HepG2 (cell line): ENCODE measurements around the gene MEIG1. TPM values are rescaled to one million over a fixed set of nuclear protein-coding genes. Genes with fewer than 3 reads are reported as not detected.
A peak's percentile ranks its signal among the peaks of the same experiment; 100 is the strongest.

Experiments
- AKNA ChIP-seq: sonication (generic); formaldehyde crosslinking; IDR thresholded peaks from 2 replicates; pipeline ENCODE4 v1.4.0; 2020; ENCODE audit warnings: missing genetic modification reagents, borderline replicate concordance
- KDM5A ChIP-seq: fragments of 200-600 bp; sonication (generic); IDR thresholded peaks from 2 replicates; pipeline ENCODE4 v1.7.0; 2018; ENCODE audit warnings: antibody characterized with exemption, mild to moderate bottlenecking, low read length, borderline replicate concordance
- MED1 ChIP-seq: sonication (generic); formaldehyde crosslinking; IDR thresholded peaks from 2 replicates; pipeline ENCODE4 v1.4.0; 2020; ENCODE audit warnings: missing genetic modification reagents
- MTF1 ChIP-seq: sonication (generic); formaldehyde crosslinking; IDR thresholded peaks from 2 replicates; pipeline ENCODE4 v1.5.0; 2020; ENCODE audit warnings: missing genetic modification reagents
- NFE2L1 ChIP-seq: sonication (generic); formaldehyde crosslinking; IDR thresholded peaks from 2 replicates; pipeline ENCODE4 v1.4.0; 2020; ENCODE audit warnings: missing genetic modification reagents, mild to moderate bottlenecking, borderline replicate concordance
- RBM39 ChIP-seq: fragments of 200-400 bp; formaldehyde crosslinking; IDR thresholded peaks from one replicate; pipeline ENCODE4 v1.6.1; 2018; ENCODE audit warnings: antibody characterized with exemption, mild to moderate bottlenecking, low read depth, low read length; ENCODE audit not compliant: poor library complexity, severe bottlenecking
- TAF1 ChIP-seq: sonication (generic); formaldehyde crosslinking; IDR thresholded peaks from 2 replicates; pipeline ENCODE4 v1.4.0; 2020; ENCODE audit warnings: missing genetic modification reagents
- TFDP2 ChIP-seq: sonication (generic); formaldehyde crosslinking; IDR thresholded peaks from 2 replicates; pipeline ENCODE4 v1.4.0; 2020; ENCODE audit warnings: missing genetic modification reagents
- THAP11 ChIP-seq: IDR thresholded peaks from 2 replicates; pipeline ENCODE4 v1.6.1; 2016; ENCODE audit warnings: missing biosample characterization, missing genetic modification reagents
- U2AF2 ChIP-seq: fragments of 200-400 bp; formaldehyde crosslinking; IDR thresholded peaks from 2 replicates; pipeline ENCODE4 v1.6.1; 2017; ENCODE audit warnings: low read depth, mild to moderate bottlenecking, low read length
- ZBTB38 ChIP-seq: sonication (generic); formaldehyde crosslinking; IDR thresholded peaks from 2 replicates; pipeline ENCODE4 v1.5.1; 2020; ENCODE audit warnings: mild to moderate bottlenecking, missing genetic modification reagents
- ZEB1 ChIP-seq: IDR thresholded peaks from 2 replicates; pipeline ENCODE4 v1.6.1; 2012; ENCODE audit warnings: mild to moderate bottlenecking, low read depth, inconsistent platforms; ENCODE audit not compliant: insufficient replicate concordance
- ZNF124 ChIP-seq: sonication (generic); formaldehyde crosslinking; IDR thresholded peaks from 2 replicates; pipeline ENCODE4 v1.4.0; 2020; ENCODE audit warnings: missing genetic modification reagents
- ZNF343 ChIP-seq: sonication (generic); formaldehyde crosslinking; IDR thresholded peaks from 2 replicates; pipeline ENCODE4 v1.4.0; 2020; ENCODE audit warnings: mild to moderate bottlenecking, missing genetic modification reagents
- ZNF501 ChIP-seq: sonication (generic); formaldehyde crosslinking; IDR thresholded peaks from 2 replicates; pipeline ENCODE4 v1.5.1; 2020; ENCODE audit warnings: mild to moderate bottlenecking, moderate library complexity, missing genetic modification reagents
- ZNF792 ChIP-seq: IDR thresholded peaks from 2 replicates; pipeline ENCODE4 v1.6.1; 2016
- ZNF839 ChIP-seq: sonication (generic); formaldehyde crosslinking; IDR thresholded peaks from 2 replicates; pipeline ENCODE4 v1.4.0; 2020; ENCODE audit warnings: missing genetic modification reagents, mild to moderate bottlenecking, borderline replicate concordance
- polyA plus RNA-seq, 8 experiments: library from polyadenylated mRNA; depleted of rRNA in 3 of 8; stranded (reverse) in 7 of 8; unstranded in 1 of 8; fragments of >200 nt; fragmentation: Illumina TruSeq in 4 of 8; extraction: Trizol in 4 of 8; gene quantifications; 2 replicates each; pipeline versions ENCODE4 v1.2.1 to v1.2.3, GENCODE V29; 2011 to 2016; ENCODE audit warnings: low read depth in 4 of 8, missing spikeins in 1 of 8, mixed read lengths in 1 of 8; ENCODE audit not compliant: insufficient read depth in 1 of 8
- total RNA-seq, 5 experiments: library from RNA; depleted of rRNA; stranded (reverse); fragments of >200 nt; fragmentation: Illumina TruSeq; extraction: Trizol; gene quantifications; 2 replicates each; pipeline ENCODE4 v1.2.3, GENCODE V29; 2016; ENCODE audit warnings: low read depth in 1 of 5
- TF ChIP-seq, protein P1 (sequence below): sonication (generic); formaldehyde crosslinking; IDR thresholded peaks from 2 replicates; pipeline ENCODE4 v1.9.0; 2021; ENCODE audit warnings: missing genetic modification reagents, borderline replicate concordance
- TF ChIP-seq, protein P2 (sequence below), 2 experiments: fragments of 450-650 bp in 1 of 2; sonication (generic) in 1 of 2; formaldehyde crosslinking; IDR thresholded peaks; 2 replicates each; pipeline versions ENCODE4 v1.5.0 to v1.8.0; 2020 to 2022; ENCODE audit warnings: mild to moderate bottlenecking in 1 of 2, missing genetic modification reagents in 1 of 2

The MEIG1 gene
- total and polyA plus RNA-seq, 2 of the 13 experiments (the other 11 are each of a cell fraction or from before 2014, with no cell fraction given), result not detected

GRCh38 chr10:14954001-14954770, 5.0 kb upstream of the MEIG1 start, which contains the start of gene DCLRE1C (continued):
- TF ChIP-seq AKNA (CRISPR knock-in tag), result 0 out of 2 replicates have a peak, but pooled peaks have one; percentile 48
- peak; percentile 48; the same call in 1 of the 2 replicates for TF ChIP-seq ZBTB38 (CRISPR knock-in tag)
- TF ChIP-seq, protein P1, sequence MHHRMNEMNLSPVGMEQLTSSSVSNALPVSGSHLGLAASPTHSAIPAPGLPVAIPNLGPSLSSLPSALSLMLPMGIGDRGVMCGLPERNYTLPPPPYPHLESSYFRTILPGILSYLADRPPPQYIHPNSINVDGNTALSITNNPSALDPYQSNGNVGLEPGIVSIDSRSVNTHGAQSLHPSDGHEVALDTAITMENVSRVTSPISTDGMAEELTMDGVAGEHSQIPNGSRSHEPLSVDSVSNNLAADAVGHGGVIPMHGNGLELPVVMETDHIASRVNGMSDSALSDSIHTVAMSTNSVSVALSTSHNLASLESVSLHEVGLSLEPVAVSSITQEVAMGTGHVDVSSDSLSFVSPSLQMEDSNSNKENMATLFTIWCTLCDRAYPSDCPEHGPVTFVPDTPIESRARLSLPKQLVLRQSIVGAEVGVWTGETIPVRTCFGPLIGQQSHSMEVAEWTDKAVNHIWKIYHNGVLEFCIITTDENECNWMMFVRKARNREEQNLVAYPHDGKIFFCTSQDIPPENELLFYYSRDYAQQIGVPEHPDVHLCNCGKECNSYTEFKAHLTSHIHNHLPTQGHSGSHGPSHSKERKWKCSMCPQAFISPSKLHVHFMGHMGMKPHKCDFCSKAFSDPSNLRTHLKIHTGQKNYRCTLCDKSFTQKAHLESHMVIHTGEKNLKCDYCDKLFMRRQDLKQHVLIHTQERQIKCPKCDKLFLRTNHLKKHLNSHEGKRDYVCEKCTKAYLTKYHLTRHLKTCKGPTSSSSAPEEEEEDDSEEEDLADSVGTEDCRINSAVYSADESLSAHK (CRISPR knock-in tag), result peak; percentile 55; the same call in 1 of the 2 replicates
- TF ChIP-seq MED1, result peak; percentile 71
- TF ChIP-seq THAP11 (CRISPR knock-in tag), result peak; percentile 78
- TF ChIP-seq NFE2L1 (CRISPR knock-in tag), result peak; percentile 89; the same call in 1 of the 2 replicates
- no peak; the same call in 1 of the 2 replicates for TF ChIP-seq KDM5A
- TF ChIP-seq U2AF2, result no peak
- peak; percentile 85 for TF ChIP-seq TAF1 (CRISPR knock-in tag)
- TF ChIP-seq RBM39, result no peak
- peak; percentile 94; the same call in 1 of the 2 replicates for TF ChIP-seq ZNF124 (CRISPR knock-in tag)
- peak; percentile 95; the same call in 1 of the 2 replicates for TF ChIP-seq ZNF839 (CRISPR knock-in tag)
- peak; percentile 71 for TF ChIP-seq ZEB1
- TF ChIP-seq ZNF343 (CRISPR knock-in tag), result peak; percentile 97
- peak; percentile 85 for TF ChIP-seq ZNF501
- TF ChIP-seq, protein P2, sequence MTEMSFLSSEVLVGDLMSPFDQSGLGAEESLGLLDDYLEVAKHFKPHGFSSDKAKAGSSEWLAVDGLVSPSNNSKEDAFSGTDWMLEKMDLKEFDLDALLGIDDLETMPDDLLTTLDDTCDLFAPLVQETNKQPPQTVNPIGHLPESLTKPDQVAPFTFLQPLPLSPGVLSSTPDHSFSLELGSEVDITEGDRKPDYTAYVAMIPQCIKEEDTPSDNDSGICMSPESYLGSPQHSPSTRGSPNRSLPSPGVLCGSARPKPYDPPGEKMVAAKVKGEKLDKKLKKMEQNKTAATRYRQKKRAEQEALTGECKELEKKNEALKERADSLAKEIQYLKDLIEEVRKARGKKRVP (CRISPR knock-in tag; IDR thresholded peaks at IDR 0.05), result peak in 1 of 2 experiments; percentile 93; a peak in 2 of 4 replicates
- no peak; the same call in 1 of the 2 replicates for TF ChIP-seq MTF1 (CRISPR knock-in tag)
- TF ChIP-seq TFDP2 (CRISPR knock-in tag), result peak; percentile 100
- peak; percentile 78; the same call in 1 of the 2 replicates for TF ChIP-seq ZNF792 (CRISPR knock-in tag)
